GM21528 (cell line): Measurements from ENCODE around the gene GPC6.

Experiments used
- ATAC-seq: cut with Tn5 transposase; IDR thresholded peaks from one replicate; pipeline ENCODE4 v1.9.1; 2021; ENCODE audit warnings: mild to moderate bottlenecking, moderate library complexity; ENCODE audit not compliant: unreplicated experiment, low FRiP score

Gene GPC6

DNA sequence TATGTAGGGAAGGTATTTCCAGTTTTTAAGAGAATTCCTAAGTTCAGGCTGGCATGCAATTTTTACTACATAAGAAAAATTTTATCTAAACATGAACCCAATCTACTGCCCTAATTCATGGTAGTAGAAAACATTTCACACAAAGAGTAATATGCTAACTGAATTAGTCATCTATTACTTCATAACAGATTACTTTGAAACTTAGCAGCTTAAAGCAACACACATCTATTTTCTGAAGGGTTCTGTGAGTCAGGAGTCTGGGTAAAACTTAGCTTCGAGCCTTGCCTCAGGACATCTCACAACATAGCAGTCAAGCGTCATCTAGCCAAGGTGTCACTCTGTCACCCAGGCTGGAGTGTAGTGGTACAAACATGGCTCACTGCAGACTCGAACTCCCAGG lies 715.4 kb downstream of the GPC6 start:
- ATAC-seq: no peak

DNA sequence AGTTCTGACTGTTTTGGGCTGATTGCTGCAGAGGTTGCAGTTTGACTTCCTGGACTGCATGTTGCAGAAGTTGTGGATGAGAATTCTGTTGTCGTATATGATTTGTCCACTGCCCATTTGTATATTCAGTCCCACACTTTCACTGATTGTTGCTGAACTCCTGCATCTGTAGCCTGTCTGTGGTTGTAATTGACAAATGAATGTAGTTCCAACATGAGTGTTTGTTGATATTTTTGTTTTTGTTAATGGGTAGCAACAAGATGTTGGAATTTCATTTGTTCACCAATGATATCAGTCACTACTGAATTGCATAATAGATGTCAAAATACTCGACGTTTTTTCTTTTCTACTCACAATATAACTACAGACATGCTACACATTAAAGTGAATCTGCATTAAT lies 719.0 kb downstream of the GPC6 start:
- no peak for ATAC-seq

DNA sequence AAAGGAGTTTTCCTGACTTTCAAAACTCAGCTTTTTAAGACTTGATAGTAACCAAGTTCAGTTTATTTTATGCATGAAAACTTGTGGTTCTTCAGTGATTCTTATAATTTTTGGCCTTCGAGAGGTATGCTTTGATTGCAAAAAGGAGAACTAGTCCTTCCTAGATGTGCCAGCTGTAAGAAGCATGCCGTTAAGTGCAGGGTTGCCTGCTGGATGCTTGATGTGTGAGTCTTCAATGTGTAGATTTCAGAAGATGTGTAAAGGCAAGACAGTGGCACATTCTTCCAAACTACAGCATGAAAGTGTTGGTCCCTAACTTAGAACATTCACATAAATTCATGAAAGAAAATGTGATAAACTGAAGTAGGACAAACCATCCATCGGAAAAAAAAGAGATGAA lies 720.4 kb downstream of the GPC6 start:
- no peak for ATAC-seq

DNA sequence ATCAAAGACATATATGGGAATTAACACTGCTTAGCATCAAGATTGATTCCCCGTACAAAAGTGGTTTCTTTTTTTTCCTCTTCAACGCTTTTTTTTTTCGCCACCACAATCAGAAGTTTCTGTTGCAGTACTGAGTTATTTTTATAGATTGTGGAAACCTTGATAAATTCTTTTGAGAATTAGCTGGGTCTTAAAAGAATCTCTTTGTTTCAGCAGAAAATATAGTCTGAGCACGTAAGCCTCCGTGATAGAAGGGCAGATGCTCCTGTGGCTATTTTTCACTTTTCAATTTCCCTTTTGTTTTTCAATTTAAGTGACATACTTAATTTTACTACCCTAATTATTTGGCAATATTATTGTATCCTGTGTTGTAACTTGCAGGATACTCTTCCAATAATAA lies 721.0 kb downstream of the GPC6 start:
- no peak for ATAC-seq

DNA sequence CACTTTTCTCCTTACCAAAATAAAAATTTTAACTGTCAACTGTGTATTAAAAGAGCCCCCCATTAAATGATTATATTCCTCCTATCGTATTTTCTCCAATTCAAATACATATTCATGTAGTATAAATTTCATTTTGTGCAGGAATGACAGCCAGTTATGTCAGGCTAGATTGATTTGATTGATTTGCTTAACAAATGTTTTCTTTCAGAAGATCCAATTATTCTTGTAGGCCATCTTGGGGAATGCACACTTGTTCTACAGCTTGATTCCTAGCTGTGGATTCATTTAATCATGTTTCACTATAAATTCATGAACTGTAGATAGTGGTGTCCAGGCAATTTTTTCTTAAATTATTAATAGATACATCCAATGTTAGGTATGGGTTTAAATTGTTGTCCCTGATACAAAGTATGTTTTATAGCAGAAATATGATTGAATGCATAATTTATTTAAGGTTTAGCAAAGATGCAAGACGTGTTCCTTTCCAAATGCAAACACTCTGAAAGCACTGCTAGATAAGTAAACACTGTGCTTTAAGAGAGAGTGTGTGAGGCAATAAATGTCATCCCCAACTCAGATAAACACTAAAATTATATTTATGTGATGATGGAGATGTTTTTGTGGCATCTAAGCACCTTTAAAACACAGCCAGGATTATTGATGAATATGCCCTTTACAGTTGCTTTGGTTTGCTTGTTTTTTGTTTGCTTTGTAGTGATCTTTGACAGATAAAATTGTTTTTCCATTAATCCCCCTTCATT lies 721.7 kb downstream of the GPC6 start:
- ATAC-seq: no peak

DNA sequence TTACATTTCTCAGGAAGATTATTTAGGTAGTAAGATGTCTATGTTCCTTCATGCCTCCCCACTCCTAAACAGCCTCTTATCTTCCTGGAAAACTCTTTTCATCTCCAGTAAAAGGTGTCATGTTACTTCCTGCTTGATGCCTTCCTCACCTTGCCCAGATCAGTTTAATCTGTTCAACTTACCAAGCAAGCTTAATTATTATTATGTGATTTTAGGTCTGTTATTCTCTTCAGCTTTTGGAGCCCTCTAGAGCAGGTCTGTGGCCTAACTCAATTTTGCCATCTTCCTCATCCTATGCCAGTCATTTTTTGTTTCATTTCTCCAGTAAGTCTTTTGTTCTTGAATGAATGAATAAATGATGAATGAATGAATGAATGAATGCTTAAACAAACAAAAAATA lies 724.5 kb downstream of the GPC6 start:
- no peak for ATAC-seq

DNA sequence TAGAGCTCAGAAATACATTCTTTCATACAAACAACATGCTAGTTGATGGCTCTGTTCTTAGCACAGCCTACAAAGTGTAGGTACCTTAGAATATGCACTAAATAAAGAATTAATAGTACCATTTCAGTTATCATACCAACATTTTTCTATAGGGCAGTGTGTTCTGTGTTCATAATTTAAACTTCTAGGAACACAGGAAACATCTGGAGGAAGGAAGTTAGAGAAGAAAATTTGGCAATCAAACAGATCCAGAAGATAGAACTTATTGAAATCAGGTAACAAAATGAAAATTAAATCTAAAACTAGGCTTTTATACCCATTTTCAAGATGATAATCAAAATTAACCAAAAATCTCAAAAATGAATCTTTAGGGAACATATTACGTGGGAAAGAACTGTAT lies 725.3 kb downstream of the GPC6 start:
- ATAC-seq: no peak

DNA sequence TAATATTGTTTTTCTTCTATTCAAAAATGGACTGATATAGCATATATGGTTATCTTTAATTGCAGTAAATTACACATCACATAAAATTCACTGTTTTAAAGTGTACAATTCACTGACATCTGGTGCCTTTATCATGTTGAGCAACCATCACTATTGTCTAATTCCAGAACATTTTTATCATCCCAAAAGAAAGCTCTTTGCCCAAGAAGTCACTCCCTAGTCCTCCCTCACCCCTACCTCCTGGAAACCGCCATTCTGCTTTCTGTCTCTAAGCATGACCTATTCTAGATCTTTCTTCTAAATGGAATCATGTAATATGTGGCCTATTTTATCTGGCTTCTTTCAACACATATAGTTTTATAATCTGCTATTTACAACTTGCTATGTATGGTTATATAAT lies 727.2 kb downstream of the GPC6 start:
- ATAC-seq: no peak

DNA sequence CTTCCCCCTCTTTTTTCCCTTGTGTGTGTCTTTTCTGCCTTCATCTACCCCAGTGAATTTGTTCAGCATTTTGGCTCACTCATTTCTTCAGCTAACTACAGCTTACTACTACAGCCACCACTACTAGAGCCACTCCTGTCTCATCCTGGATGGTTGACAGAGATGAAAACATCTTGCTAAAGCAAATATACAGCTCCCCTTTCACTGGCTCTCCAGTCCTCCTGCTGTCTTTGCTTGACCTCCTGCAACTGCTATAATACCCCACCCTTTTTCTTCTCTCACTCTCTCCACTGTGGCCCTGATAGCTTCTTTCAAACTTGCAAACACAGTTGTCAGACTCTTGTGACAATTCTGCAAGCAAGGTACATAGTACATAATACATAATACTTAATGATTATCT lies 729.3 kb downstream of the GPC6 start:
- no peak for ATAC-seq

DNA sequence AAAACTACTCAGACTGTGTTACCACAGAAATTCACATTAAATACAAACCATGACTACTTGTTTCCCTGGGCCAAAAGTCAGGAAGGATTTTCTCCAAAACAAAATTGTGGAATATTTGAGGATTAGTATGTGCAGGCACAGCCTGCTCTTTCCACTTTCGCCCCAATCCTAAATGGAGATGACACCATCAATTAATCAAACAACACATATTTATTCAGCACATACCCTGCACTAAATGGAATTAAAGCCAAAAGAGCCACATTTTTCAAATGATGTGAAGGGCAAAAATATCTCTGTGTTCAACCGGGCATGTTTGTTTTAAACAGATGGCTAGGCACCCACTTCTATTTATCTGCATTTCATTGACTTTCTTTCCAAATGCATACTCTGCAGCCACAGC lies 729.8 kb downstream of the GPC6 start:
- ATAC-seq: no peak

DNA sequence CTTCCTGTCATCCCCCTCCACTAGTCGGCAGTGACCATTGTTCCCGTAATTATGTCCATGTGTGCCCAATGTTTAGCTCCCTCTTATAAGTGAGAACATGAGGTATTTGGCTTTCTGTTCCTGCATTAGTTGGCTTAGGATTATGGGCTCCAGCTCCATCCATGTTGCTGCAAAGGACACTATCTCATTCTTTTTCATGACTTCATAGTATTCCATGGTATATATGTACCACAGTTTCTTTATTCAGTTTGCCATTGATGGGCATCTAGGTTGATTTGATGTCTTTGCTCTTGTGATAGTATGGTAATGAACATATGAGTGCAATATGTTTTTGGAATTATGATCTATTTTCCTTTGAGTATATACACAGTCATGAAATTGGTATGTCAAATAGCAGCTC lies 730.8 kb downstream of the GPC6 start:
- ATAC-seq: no peak

DNA sequence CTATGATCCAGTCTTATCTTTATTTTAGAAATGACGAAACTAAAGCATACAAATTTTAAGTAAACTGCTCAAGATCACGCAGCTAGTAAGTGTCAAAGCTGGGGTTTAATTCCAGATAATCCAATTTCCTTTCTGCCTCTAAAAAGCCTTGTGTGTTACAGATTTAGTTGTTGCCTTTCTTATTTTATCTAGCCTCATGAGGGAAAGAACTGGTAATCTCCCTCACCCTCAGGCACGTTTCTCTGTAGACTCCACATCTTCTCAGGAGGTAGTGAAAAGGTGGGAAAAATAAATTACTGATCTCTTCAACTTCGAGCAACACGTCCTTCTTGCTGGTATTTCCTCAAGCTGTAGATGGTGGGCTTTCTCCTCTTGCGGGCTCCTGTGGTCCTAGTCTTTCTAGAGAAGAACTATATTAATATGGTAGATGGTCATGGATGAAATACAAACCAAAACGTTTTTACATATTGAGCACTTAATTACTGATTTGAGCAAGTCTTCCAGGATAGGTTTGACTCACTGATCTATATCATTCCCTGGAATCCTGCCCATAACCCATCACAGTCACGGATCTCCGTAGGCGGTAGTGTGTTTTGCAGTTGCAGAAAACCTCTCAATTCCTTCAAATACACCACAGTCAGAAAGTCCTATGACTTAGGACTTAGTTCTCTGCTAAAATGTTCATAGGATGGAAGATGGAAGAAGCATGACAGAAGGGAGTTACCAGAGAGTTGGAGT lies 733.4 kb downstream of the GPC6 start:
- no peak for ATAC-seq

DNA sequence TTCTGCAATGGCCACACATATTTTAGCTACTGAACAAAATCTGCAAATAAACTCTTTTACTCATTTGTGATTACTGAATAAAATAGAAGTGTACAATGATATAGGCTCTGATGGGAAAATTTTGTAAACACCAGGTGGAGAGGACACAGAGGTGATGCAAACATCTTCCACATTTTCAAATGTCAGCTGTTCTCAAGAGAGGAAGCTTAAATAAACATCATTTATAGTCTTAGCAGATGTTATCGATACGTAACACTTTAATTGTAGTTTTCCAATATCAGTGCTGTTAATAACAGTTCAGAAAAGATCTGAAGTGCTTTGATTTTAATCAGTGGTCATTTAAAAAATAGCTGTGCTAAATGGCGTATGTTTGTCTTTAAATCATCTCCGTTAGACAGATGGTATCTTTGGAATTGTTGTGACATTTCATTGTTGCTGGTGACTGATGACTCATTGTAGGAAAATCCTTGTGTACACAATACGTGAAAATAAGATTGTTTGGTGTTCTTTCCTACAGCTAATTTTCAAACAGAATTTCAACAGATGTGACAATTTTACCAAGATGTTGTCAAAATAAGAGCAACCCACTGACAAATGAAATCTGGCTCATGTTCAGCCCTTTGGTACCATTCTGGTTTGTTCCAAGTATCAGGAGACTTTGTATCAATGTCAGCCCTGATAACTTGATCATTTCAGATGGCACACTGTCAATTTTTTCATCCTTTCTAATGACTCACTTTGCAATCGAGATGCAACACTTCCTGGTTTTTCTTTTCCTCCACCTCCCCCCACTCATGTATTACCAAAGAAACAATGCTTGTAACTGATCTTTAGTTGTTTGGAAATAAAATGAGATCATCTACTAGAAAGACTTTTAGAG lies 736.9 kb downstream of the GPC6 start:
- no peak for ATAC-seq

DNA sequence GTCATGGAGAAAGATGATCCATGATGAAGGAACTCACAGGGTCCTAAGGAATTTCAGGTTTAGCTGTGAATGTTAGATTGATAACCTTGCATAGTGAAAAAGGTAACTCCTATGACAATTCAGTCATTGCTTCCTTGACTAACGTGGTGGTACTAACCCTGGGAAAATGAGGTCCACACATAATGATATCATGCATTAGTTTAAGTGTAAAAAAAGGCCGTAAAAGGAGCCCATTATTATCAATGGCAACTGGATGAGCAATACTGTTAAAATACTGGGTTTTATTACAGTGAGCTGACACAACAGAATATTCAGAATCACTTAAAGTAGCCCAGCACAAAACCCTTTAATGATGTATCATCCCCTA lies 737.5 kb downstream of the GPC6 start:
- ATAC-seq: no peak

DNA sequence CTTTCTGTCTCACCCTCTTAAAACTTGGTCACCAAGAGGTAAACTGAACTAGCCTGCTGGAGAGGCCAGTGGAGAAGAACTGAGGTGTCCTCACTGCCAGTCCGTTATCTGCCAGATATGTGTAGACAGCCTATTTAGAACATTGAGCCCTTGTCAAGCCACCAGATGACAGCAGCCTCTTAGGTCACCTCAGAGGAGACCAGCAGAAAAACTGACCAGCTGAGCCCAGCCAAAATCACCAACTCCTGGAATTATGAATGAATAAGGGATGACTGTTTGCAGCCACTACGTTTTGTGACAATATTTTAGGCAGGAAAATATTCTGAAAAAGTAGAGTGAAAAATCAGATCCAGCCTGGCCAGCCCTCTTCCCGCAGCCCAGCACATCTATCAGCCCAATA lies 739.0 kb downstream of the GPC6 start:
- ATAC-seq: no peak

DNA sequence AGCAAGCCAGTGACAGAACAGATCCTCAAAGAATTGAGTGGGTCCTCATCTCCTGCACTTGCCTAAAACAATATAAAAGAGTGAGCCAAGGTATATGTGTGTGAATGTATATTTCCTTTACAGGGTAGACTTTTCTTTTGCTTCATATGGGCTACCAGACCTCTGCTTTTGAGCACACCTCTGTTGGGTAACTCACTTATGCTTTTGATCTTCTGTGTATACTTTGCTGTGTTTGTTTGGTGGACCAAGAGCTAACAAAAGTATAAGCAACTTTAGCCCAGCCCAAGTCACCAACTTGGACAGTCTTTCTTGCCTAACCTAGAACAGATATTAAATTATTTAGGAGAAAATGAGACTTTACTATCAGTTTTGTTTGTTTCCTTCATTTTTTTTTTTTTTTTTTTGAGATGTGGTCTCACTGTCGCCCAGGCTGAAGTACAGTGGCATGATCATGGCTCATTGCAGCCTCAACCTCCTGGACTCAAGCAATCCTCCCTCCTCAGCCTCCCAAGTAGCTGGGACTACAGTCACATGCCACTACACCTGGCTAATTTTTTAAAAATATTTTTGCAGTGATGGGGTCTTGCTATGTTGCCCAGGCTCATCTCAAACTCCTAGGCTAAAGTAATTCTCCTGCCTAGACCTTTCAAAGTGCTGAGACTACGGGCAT lies 739.8 kb downstream of the GPC6 start:
- no peak for ATAC-seq

DNA sequence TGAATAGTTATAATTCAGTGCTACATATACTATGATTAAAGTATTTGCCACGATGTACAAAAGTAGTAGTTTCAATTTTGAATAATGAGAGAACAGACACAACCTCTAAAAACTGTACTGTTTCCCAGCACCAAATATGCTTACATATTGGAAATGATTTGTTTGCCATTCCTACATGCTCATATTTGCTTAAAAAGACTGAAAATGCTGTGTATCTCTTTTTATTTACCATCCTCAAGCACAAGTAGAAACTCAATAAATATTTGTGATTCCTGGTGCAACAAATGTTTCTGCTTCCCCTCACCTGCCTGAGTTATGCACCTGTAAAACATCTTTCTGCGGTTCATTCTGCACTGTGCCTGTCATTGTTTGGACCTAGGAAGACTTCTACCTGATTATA lies 740.7 kb downstream of the GPC6 start:
- ATAC-seq: no peak

DNA sequence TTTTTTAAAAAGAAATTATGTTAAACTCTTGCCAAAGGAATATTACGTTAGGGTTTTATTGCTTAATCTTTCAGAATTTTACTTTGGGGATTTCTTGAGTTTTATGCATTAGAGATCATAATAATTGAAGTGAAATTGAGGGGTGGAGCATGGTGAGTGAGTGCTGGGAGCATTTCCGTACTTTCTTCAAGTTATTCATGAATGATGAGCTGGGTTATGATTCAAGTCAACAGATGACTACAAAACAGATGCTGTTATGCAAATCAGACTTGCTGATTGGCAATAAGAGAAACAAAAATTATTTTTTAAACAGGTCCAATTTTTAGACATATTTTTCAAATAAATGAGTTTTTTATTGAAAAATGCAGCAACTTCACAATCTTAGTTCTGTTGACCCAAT lies 748.6 kb downstream of the GPC6 start:
- ATAC-seq: no peak

DNA sequence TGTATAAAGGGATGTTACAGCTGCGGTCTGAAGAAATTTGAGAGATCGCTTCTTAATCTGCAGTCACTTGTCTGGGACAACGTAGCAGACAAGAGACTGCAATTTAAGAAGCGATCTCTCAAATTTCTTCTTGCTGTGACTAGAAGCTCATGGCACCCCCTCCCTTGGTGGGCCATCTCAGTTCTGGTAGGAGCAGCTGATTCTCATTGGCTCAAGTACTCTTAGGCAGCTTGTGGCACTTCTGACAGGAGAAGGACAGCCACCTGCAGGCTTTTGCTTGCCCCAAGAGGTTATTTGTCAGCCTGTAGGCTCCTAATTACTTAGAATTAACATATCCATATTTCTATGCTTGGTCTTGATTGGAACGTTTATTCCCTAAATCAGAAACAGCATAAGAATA lies 749.9 kb downstream of the GPC6 start:
- ATAC-seq: no peak

DNA sequence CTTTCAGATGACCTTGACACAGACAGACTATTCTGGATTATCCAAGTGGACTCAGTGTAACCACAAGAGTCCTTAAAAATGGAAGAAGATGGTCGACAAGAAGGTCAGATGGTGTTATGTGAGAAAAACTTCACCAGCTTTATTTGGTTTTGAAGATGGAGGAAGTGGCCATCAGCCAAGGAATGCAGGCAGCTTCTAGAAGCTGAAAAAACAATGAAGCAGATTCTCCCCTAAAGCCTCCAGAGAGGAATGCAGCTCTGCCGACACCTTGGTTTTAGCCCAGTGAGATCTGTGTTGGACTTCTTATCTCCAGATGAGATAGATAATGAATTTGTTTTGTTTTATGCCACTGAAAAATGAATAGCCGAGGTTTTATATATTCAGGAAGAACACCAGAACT lies 751.4 kb downstream of the GPC6 start:
- ATAC-seq: no peak

DNA sequence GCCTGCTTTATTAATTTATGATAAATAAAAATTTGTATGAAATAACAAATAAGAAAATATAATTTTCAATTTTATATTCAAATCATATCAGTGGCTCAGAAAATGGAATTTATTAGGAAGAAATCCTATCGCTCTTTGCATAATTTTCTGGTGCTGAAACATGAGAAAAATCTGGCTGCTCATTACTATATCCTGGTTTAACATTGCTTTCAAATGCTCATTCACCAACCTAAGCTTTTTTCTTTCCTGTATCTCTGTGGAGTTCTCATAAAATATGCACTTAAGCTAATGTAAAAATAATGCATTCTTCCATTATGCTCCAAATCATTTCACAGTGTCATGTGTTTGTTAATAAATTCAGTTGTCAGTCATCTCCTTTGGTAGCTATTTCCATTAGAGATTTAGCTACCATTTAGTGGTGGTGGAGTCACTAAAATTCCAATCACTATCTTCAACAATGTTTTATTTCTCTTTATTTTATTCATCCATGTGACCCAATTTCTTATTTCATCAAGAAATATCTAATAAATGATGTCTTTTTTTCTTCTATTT lies 754.9 kb downstream of the GPC6 start:
- ATAC-seq: no peak
